Esophagus (tissue), 2 donors: ENCODE measurements around the gene WIZ. TPM values are rescaled to one million over a fixed set of nuclear protein-coding genes. Genes with fewer than 3 reads are reported as not detected.

ENCODE experiments used
- H3K27ac ChIP-seq, 2 donors: one replicate each; pipeline ENCODE4 v1.5.1; 2013; ENCODE audit warnings: low read depth in 2 of 2, mild to moderate bottlenecking in 2 of 2, inconsistent platforms in 1 of 2, low read length in 1 of 2, moderate library complexity in 1 of 2
- H3K27me3 ChIP-seq, 2 donors: one replicate each; pipeline ENCODE4 v1.6.1; 2013; ENCODE audit warnings: low read length in 2 of 2, control low read depth in 1 of 2, mild to moderate bottlenecking in 1 of 2; ENCODE audit not compliant: insufficient read depth in 2 of 2, control insufficient read depth in 1 of 2
- H3K36me3 ChIP-seq, 2 donors: one replicate each; pipeline ENCODE4 v1.6.1; 2013; ENCODE audit warnings: low read length in 1 of 2; ENCODE audit not compliant: control insufficient read depth in 2 of 2, insufficient read depth in 2 of 2
- H3K4me1 ChIP-seq, 2 donors: one replicate each; pipeline ENCODE4 v1.6.1; 2013; ENCODE audit warnings: low read length in 1 of 2; ENCODE audit not compliant: control insufficient read depth in 2 of 2, insufficient read depth in 2 of 2
- H3K4me3 ChIP-seq, 2 donors: one replicate each; pipeline ENCODE4 v1.5.1; 2013; ENCODE audit warnings: low read length in 2 of 2, mild to moderate bottlenecking in 2 of 2, low read depth in 1 of 2, moderate library complexity in 1 of 2
- H3K9me3 ChIP-seq, 2 donors: one replicate each; pipeline ENCODE4 v1.6.1; 2013; ENCODE audit warnings: mild to moderate bottlenecking in 2 of 2, low read depth in 1 of 2, low read length in 1 of 2, moderate library complexity in 1 of 2; ENCODE audit not compliant: control insufficient read depth in 2 of 2, insufficient read depth in 1 of 2
- WGBS, 2 donors: extraction: QIAGEN DNeasy Blood & Tissue Kit; methylation state at CpG; one replicate each; pipeline ENCODE4 v1.1.7; 2013; 5-methylcytosine and 5-hydroxymethylcytosine counted together
- polyA plus RNA-seq, 2 donors: library from polyadenylated mRNA; stranded (reverse); fragments of 200-250 nt; gene quantifications; one replicate each; pipeline ENCODE4 v1.2.3, GENCODE V29; 2013
- donor health status: healthy with polysubstance abuse.
- donor health status: Bipolar disorder and iron deficiency.

WIZ gene
- polyA plus RNA-seq, 2 donors = 17.4 to 17.5 TPM

DNA sequence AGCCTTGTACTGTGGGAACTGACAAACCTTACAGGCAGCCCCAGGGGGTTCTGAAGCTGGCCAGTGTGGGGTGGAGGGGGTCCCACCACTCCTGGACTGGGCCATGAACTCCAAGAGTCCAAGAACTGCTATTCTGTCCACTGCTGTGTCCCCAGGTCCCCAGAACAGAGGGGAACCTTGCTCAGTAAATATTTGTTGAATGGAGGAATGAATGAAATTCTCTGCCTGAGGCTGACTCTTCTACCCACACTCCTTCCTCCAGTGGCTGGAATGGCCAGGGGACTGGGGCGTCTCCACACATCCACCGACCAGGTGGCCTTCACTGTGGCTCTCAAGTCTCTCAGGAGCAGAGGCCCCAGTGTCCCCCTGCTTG is 11.6 kb downstream of the WIZ start:
- Histone ChIP-seq H3K4me3 (no peak overlapping the region), H3K9me3 (no peaks in the 10 kb centered on the region), H3K36me3 (no peaks in the 10 kb centered on the region), H3K27me3 (no peaks in the 10 kb centered on the region), H3K27ac (peak overlapping the region; percentile 15 to 50), H3K4me1 (no peaks in the 10 kb centered on the region)
- WGBS, 2 donors = 75 to 83% methylated on average over 2 of the region's 2 CpGs

DNA sequence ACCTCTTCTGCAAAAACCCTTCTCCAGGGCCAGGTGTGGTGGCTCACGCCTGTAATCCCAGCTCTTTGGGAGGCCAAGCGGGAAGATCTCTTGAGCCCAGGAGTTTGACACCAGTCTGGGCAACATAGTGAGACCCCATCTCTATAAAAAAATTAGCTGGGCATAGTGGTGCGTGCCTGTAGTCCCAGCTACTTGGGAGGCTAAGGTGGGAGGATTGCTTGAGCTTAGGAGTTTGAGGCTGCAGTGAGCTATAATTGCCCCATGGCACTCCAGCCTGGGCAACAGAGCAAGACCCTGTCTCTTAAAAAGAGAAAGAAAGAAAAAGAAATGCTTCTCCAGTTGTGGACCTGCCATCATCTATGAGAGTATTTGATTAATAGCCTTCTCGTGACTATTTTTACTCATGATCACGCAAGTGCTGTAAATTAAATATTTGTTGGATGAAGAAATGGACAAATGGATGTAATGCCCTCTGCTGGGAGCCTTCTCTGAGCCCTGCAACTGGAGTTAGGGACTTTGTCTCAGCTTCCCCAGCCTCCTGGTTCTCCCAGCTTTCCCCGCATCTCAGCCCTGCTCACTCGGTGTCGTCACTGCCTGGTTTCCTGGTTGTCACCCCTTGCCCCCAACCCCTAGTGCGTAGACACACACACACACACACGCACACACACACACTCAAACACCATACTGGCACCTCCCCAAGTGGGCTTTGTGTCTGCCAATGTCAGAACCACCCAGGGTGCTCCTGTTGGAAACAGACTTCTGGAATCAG is 12.2 kb downstream of the WIZ start:
- no peak overlapping the region for H3K4me3 ChIP-seq
- WGBS, 2 donors = 75 to 76% methylated on average over 10 of the region's 10 CpGs
- no peaks in the 10 kb centered on the region for H3K36me3 ChIP-seq
- peak overlapping the region; percentile 15 to 50 for H3K27ac ChIP-seq
- H3K4me1 ChIP-seq = no peaks in the 10 kb centered on the region
- no peaks in the 10 kb centered on the region for H3K9me3 ChIP-seq
- no peaks in the 10 kb centered on the region for H3K27me3 ChIP-seq

DNA sequence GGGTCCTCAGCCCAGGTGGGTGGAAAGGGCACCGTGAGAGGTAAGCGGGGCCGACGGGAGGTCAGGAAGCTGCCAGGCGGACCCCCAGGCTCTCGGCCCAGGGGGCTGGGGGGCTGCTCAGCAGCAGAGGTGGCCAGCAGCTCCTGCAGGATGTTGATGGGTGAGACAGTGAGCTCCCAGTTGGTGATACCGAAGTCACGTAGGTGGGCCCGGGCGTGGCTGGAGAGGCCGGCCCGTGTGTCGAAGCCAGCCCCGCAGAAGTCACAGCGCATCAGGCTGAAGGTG is 13.0 kb downstream of the WIZ start:
- H3K27ac ChIP-seq = peak overlapping the region in 1 of 2 donors; percentile 1
- H3K9me3 ChIP-seq = no peaks in the 10 kb centered on the region
- peaks cover 0 to 2% of the 10 kb centered on the region in 2 donors for H3K4me1 ChIP-seq
- no peaks in the 10 kb centered on the region for H3K27me3 ChIP-seq
- 91 to 92% methylated on average over 13 to 15 of the region's 15 CpGs for WGBS, 2 donors
- no peaks in the 10 kb centered on the region for H3K36me3 ChIP-seq
- no peak overlapping the region for H3K4me3 ChIP-seq

DNA sequence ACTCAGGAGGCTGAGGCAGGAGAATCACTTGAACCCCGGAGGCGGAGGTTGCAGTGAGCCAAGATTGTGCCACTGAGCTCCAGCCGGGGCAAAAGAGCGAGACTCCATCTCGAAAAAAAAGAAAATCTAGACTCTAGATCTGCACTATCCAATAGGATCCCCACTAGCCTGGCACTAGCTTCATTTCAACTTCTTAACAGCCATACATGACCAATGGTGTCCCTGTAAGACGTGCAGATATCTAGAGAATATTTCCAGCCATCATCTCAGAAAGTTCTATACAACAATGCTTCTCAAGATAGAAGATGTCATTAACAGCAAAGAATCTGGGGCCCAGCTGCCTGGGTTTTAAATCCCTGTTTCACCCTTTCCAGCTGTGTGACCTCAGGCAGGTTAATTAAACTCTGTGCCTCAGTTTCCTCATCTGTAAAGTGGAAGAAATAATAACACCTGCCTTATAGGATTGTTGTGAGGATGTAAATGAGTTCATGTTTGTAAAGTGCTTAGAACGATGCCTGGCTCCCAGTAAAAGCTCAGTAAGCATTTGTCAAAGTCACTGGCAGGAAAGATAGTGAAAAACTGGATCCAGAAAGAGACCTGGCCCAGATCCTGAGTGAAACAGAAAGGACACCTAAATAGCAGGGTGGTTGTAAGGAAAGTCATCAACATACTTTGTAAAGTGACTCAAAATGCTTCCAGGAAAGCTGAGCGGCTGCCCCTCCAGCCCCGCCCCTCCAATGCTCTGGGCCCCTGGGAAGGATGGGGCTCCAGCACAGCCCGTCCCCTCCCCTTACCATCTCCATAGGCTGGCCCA is 13.5 kb downstream of the WIZ start:
- no peaks in the 10 kb centered on the region for H3K36me3 ChIP-seq
- WGBS, 2 donors = 81 to 89% methylated on average over 10 of the region's 10 CpGs
- H3K27ac ChIP-seq = no peak overlapping the region

DNA sequence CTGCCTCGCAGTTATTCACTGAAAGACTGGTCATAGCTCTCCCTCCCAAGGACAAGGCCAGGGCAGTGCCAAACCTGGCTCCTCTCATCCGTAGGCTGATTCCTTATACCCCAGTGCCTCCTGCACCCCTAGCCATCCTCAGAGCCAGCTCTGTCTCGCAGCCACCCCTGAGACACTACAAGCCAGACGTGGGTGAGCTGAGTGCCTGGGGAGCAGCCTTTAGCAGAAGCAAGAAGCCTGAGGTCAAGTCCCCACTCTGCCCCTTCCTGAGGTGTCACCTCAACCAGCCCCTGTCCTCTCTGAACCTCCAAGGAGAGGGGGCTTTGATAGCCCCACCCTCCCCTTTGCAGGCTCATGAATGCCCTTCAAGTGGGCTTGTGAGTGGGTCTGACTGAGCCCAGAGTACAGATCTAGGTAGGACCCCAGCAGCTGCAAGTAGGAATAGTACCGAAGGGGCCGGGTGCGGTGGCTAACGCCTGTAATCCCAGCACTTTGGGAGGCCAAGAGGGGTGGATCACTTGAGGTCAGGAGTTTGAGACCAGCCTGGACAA is 16.2 kb downstream of the WIZ start:
- Histone ChIP-seq H3K4me3 (peak overlapping the region in 1 of 2 donors; percentile 80), H3K36me3 (peaks cover 0 to 8% of the 10 kb centered on the region in 2 donors), H3K27ac (peak overlapping the region; percentile 16 to 86), H3K27me3 (no peaks in the 10 kb centered on the region), H3K4me1 (peaks cover 10 to 18% of the 10 kb centered on the region in 2 donors), H3K9me3 (no peaks in the 10 kb centered on the region)
- WGBS, 2 donors = 60 to 61% methylated on average over 8 of the region's 8 CpGs

More for the DNA sequence above, 13.5 kb downstream of the WIZ start:
- Histone ChIP-seq H3K4me1 (peaks cover 3 to 8% of the 10 kb centered on the region in 2 donors), H3K9me3 (no peaks in the 10 kb centered on the region), H3K4me3 (no peak overlapping the region), H3K27me3 (no peaks in the 10 kb centered on the region)

DNA sequence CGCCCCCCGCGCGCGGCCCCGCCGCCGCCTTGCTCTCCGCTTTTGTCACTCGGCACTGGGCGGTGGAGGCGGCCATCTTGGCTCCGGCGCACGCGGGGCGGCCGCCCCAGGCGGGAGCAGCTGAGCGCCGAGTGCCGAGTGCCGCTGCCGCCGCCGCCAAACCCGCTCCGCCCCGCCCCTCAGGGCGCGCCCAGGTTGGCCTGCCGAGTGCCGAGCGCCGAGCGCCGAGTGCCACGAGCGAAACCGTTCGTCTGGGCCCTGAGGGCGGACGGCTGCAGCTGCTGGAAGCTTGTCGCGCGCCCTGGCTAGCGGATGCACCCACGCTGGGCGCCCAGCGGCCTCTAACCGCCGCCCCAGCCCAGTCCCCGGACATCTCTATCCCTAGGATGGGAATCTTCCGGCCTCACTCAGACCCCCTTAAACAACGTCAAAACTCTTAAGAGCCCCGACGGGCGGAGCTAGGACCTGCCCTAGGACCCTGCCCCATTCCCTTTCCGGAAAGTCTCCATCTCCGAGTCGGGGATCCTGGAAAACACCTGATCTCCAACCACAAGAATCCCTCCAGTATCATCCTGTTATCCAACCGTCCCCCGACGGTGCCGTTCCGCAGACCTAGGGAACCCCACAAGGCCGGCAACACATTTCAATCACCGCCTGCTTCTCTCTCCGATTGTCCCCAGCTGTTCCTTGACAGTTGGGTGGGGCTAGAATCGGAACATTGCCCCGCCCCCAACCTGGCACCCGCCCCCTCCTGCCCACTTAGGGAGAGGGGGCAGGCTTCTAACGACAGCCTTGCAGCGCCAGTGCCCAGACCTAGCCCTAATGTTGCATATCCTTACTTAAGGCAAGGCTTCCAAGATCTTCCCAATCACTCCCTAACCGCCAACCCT is 16.9 kb downstream of the WIZ start:
- WGBS, 2 donors = 1% methylated on average over 51 to 75 of the region's 75 CpGs
- Histone ChIP-seq H3K9me3 (no peaks in the 10 kb centered on the region), H3K27ac (peak overlapping the region; percentile 86 to 92), H3K27me3 (no peaks in the 10 kb centered on the region), H3K4me1 (peaks cover 10 to 18% of the 10 kb centered on the region in 2 donors), H3K36me3 (peaks cover 0 to 8% of the 10 kb centered on the region in 2 donors), H3K4me3 (peak overlapping the region; percentile 72 to 80)

DNA sequence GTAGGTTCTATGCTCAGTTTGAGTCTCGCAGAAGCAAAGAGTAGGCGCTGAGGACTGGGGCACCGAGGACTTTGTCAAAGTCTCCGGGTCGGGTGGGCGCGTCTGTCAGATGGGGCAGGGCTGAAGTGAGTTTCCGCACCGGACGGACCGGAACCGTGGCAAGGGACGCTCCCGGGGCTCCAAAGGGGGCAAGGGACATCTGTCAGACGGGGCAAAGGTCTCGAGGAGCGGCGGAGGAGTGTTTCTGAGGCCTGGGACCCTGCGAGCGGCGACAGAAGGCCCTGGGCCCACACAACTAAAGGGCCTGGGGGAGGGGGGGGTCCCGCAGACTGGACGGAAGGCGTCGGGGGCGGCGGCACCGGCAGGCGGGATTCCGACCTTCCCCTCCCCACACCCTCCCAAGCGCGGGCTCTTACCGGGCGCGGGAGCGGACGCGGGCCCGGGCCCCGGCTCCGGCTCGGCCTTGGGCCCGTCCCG is 17.7 kb downstream of the WIZ start:
- Histone ChIP-seq H3K4me1 (peaks cover 10 to 18% of the 10 kb centered on the region in 2 donors), H3K4me3 (peak overlapping the region; percentile 67 to 80), H3K36me3 (peaks cover 0 to 15% of the 10 kb centered on the region in 2 donors), H3K27ac (peak overlapping the region; percentile 13 to 22), H3K27me3 (no peaks in the 10 kb centered on the region), H3K9me3 (no peaks in the 10 kb centered on the region)
- 0 to 1% methylated on average over 23 to 44 of the region's 44 CpGs for WGBS, 2 donors

DNA sequence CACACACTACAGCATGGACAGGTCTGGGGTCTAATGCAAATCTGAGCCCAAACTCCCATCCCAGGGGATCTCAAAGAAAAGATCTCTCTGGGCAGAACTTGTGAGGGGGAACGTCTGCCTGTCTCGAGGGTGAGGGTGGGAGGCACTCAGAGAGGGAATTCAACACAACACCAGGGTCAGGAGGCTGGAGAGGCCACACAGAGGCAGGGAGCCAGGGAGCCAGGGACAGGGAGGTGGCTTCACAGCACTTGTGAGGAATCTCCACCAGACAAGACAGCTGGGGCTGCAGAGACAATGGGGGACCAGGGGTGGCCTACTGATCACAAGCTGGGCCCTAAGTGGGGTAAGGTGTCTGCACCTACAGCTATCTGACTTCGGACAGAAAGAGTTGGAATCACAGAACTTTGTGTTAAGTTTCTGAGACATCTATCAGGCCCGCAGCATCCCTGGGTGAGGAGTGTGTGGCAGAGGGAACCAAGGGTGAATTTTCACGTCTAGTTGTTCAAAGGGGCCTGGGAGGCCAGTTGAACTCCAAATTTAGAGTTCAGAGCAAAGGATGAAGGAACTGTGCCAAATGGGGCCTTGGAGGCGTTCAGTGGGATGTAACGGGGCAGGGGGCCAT is 18.2 kb downstream of the WIZ start:
- Histone ChIP-seq H3K4me3 (peak overlapping the region; percentile 67 to 80), H3K4me1 (peaks cover 10 to 18% of the 10 kb centered on the region in 2 donors), H3K27me3 (no peaks in the 10 kb centered on the region), H3K9me3 (no peaks in the 10 kb centered on the region), H3K36me3 (peaks cover 0 to 21% of the 10 kb centered on the region in 2 donors), H3K27ac (peak overlapping the region in 1 of 2 donors; percentile 13)
- WGBS, 2 donors = 12 to 18% methylated on average over 7 of the region's 7 CpGs
